OCI-M1 (cell line): ENCODE measurements around the gene PKD1L1.

Source experiments
- DNase-seq: peaks from one replicate; lab custom pipeline; 2025; lab: John Stamatoyannopoulos, UW

Gene PKD1L1

GRCh38 chr7:47867286-47867685 lies 81.0 kb downstream of the PKD1L1 start:
- no peak for DNase-seq

DNA sequence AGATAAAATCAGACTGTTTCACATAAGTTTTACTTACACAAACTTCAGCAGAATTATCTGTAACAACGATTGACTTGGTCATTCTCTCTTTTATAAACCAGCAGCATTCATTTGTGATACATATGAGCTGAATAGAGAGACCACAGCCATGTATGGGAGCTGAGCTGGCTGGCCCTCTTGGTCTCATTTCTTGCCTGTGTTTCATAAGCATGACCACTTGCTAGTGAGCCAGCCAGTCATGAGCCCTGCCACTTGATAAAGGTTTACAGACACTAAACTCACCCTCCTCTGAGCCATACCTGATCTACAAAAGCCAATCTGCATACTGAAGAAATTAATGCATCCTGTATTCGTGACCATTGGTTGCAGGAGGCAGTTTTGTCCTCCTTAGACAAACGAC lies 82.1 kb downstream of the PKD1L1 start:
- DNase-seq: no peak

GRCh38 chr7:47852330-47853245 lies 95.7 kb downstream of the PKD1L1 start:
- no peak for DNase-seq

GRCh38 chr7:47847207-47847606 lies 101.1 kb downstream of the PKD1L1 start:
- DNase-seq: no peak

DNA sequence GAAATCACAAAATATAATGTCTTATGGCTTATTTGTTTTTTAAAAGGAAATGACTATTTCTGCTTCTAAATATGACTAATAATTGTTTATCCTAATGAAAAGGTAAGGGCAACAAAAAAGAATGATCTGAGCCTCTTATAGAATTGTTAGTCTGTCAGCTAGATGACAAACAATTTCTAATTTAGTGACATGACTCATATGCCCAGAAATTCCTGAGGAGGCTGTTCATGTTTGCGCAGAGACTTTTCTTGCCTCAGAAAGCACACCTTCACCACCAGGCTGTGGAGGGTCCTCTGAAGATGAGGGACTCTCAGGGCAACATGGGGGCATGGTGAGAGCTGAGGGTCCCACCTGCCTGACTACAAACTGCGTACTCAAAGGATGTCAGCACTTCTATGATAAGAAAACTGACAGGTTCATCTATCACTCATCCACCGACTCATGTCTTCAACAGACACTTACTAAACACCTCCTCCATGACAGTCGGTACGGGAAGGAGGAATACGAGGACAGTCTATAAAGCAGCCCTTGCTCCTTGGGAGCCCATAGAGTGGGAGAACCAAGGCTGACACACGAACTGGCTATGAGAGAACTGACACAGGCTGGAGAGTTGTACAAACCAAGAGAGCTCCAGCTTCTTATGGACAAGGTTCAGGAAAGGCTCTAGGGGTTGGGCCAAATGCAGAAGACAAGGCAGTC lies 102.0 kb downstream of the PKD1L1 start:
- DNase-seq: no peak

- DNase-seq: no peak
These were observed 104.0 kb downstream of the PKD1L1 start for GRCh38 chr7:47844311-47844710.

GRCh38 chr7:47843291-47843690 lies 105.0 kb downstream of the PKD1L1 start:
- no peak for DNase-seq

DNA sequence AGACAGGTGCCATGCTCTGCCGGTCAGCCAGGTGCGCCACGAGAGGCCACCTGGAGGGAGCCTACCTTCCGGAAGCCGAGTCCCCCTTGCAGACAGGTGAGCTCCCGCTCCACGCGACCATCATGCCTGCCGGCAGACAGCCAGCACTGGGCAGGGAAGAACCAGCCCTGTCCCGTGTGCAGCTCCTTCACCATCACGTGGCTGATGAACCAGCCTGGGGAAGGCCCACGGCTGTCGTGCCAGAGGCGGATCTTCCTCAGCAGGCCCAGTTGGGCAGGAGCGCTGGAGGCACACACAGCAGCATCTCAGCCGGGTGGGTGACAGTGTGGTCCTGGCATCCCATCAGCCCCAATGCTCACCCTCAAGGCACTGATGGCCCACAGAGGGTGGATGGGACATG lies 108.9 kb downstream of the PKD1L1 start:
- DNase-seq: no peak

GRCh38 chr7:47837826-47838225 lies 110.4 kb downstream of the PKD1L1 start:
- DNase-seq: no peak

DNA sequence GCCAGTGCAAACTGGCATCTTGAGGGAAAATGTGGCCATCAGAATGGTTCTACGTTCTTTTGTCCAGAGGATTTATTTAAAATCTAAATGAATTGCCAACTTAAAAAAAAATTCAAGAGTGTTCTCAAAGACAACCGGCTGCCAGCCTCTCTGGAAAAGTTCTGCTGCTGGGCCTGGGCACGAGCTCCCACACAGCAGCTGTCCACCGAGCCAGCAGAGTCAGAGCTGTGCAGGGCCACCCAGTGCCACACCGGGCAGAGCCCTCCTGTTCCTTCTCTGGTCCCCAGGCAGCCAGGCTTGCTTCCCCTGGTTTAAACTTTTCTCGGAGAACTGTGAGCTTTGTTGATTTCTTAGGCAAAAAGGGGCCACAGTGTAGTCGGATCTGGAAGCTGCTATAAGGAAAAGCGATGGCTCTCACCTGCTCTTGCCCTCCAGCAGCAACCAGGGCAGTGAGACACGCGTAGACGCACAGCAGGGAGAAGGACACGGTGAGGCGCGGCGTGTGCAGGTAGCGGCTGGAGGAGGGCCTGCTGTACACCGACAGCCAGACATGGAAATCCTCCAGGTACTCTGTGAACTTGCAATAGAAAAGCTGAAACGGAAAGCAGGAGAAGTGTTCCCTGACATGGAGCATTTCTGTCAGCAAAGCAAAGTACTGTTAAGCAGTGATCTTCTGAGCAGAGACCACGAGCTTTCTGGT lies 111.6 kb downstream of the PKD1L1 start:
- no peak for DNase-seq

- DNase-seq: no peak
These were observed 112.2 kb downstream of the PKD1L1 start for GRCh38 chr7:47836080-47836479.

DNA sequence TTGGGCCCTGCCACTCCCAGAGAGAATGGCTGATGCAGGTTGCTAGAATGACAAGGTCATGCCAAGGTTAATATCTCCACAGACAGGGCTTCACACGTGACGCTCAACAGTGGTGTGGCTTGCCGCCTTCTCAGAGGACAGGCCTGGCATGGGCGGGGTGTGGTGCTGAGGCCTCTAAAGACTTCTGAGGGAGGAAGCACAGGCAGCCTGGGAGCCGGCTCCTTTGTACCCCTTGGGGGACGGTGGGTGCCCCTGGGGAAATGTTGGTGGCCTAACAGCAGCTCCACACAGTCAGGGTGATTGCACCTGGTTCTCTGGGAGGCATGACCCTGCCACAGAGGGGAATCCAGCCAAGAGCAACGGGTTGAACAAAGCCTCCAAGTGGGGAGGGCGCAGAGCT lies 115.1 kb downstream of the PKD1L1 start:
- DNase-seq: no peak

GRCh38 chr7:47832105-47832715 lies 116.1 kb downstream of the PKD1L1 start:
- DNase-seq: no peak

DNA sequence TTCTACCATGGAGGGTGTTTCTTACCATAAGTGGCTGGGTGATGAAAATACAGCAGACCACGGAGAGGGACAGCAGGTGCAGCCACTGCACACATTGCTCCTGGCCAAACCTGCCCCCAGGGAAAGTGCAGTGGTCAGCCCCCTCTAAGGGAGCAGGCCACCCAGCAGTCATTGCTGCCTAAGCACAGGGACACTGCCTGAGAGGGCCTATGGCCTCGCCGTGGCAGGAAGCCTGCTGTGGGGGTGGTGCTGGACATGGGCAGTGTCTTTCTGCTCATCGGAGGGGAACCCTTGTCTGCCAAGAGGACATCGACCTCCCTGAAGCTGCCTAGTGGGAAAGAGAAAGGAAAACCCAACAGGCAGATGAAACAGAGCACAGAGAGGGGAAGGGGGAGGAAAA lies 118.3 kb downstream of the PKD1L1 start:
- no peak for DNase-seq

GRCh38 chr7:47827871-47828270 lies 120.4 kb downstream of the PKD1L1 start:
- no peak for DNase-seq

GRCh38 chr7:47827351-47827756 lies 120.9 kb downstream of the PKD1L1 start:
- DNase-seq: no peak

DNA sequence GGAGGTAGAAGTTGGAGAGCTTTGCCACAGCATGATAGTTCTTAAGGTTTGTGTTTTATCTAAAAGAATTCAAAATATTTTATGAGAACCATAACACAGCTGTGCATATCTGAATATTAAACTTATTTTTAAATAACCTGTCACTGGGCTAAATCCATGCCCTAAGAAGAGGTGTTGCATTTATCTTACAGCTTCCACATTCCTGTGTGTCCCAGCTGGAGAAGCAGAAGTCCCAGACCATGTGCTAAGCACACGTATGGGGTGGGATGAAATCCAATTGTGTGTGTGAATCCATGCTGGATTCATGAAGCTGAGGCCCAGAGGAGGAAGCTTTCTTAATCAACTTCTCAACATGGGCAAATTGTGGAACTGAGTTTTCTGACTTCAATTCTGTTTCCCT lies 121.5 kb downstream of the PKD1L1 start:
- DNase-seq: no peak

DNA sequence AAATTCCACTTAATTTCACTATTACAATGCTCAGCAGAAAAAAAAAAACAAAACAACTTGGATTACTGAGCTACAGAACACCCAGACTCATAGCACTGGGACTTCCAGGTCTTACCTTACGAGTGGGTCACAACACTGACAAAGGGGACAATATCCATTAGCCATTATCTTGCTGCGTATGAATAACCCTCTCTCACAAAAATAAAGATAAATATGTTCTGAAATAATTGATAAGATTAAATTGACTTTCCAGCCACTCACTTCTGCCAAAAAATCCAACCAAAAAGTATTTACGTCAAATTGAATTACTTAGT lies 128.7 kb downstream of the PKD1L1 start:
- no peak for DNase-seq

DNA sequence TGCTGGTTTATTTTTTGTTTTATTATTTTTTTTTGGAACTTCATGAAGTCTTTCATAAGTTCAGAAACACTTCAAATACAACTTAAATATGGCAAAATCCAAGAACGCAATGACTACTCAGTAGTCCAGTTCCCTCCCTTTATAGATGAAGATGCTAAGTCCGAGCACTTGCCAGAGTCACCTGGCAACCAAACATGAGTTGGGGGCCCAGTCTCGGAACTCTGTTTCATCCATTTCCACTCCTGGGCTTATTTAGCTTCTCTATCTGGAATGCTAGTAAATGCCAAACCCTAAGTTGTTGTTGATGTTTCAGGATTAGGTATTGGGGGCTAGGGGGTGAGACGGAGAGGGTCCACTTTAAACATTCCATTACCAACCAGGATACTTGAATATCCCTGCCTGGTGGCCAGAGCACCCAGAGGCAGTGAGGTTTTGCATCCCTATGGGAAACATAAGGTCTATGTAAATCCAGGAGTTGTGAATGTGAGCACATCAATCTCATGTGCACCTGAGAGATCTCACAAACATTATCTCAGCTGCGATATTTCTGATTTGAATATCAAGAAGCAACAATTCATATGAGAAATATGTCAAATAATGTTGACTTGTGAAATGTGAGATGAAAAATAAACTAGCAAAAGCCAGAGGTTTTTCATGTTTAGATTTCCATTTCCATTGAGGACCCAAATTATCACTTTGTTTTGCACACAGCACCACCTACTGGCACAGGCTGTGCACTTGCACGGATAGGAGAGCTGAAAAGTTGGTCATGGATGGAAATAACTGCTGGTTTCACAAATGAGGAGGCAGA lies 129.3 kb downstream of the PKD1L1 start:
- DNase-seq: peak; percentile 60

DNA sequence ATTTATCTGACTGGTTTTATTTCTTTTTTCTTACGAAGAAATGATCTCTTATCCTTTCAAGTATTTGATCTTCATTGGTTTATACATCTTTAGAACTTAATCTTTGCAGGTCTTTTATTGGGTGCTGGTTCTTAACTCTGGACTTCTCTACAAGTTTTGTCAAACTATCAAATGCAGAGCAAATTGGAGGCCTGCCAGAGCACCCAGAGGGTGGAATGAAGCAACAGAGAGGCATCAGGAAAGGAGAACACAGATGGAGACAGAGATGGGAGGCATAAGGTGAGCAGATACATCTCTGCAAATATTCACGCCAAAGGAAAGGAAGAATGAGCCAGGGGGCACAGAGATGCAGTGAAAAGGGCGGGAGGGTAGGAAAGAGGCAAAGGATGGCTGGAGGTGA lies 130.3 kb downstream of the PKD1L1 start:
- DNase-seq: no peak

GRCh38 chr7:47816647-47817046 lies 131.6 kb downstream of the PKD1L1 start:
- DNase-seq: no peak

DNA sequence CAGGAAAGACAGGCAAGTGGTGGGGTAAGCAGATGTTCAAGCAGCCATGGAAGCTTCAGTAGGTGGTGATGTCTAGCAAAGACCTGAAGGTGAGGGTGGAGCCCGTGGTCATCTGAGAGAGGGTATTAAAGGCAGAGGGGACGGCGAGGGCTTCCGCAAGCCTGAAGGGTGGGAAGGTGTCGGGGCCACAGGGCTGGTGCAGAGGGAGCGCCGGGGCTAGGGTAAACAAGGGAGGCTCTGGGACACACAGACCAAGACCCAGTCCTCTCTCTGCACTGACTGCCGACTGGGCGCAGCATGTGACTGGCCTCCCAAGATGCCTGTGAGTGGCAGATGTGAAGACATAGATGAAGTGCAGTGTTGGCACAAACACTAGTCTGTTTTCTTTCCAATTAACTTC lies 132.4 kb downstream of the PKD1L1 start:
- DNase-seq: no peak
